ENCODE data around the gene PIGK.

- TF ChIP-seq CTCF (IDR thresholded peaks at IDR 0.05) (no peak), POLR2A (IDR thresholded peaks at IDR 0.05) (no peak)
Measured at GRCh38 chr1:77197351-77197750, 21.9 kb downstream of the PIGK start.
